ENCODE measurements around the gene CDH5. TPM values are rescaled to one million over a fixed set of nuclear protein-coding genes. Genes with fewer than 3 reads are reported as not detected.

The CDH5 gene
- total and polyA plus RNA-seq, 2 of the 13 experiments (the other 11 are each of a cell fraction or from before 2014, with no cell fraction given): 0.71 to 1.1 TPM

DNA sequence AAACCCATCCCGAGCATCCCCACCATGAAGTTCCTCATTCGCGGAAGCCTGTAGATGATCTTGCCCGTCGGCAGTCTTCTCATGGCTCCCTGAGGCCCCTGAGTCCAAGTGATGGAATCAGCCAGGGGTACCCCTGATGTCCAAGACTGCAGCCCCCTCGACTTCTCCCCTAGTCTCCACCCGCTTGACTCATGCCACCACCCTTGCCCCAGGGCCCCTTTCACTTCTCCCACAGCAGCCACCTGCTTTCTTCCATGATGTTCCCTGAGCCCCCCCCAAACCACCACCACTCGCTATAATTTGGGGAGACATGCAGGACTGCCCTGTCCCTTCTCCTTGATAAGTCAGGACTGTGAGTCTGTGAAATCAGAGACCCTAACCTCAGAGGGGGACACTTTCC lies 72.0 kb downstream of the CDH5 start:
- H3K9ac ChIP-seq (ENCODE audit: insufficient read depth, low read depth, low read length): no peak overlapping the region
- peaks cover 0 to 3% of the 10 kb centered on the region in 2 experiments; a peak in 2 of 5 replicates for H3K27me3 ChIP-seq (ENCODE audit: control insufficient read depth in 1 of 2, insufficient read depth in 2 of 2, low read length in 2 of 2)
- no peak for TF ChIP-seq E2F2 (CRISPR knock-in tag; IDR thresholded peaks at IDR 0.05; ENCODE audit: borderline replicate concordance)
- TF ChIP-seq ZSCAN20 (CRISPR knock-in tag; IDR thresholded peaks at IDR 0.05; ENCODE audit: borderline replicate concordance): no peak
- TF ChIP-seq NAIF1 (CRISPR knock-in tag; IDR thresholded peaks at IDR 0.05; ENCODE audit: borderline replicate concordance): no peak
- TF ChIP-seq CAMTA2 (CRISPR knock-in tag; IDR thresholded peaks at IDR 0.05; ENCODE audit: borderline replicate concordance): no peak
- TF ChIP-seq KLF9 (CRISPR knock-in tag; IDR thresholded peaks at IDR 0.05; ENCODE audit: low read depth): no peak
- TF ChIP-seq, protein P1, sequence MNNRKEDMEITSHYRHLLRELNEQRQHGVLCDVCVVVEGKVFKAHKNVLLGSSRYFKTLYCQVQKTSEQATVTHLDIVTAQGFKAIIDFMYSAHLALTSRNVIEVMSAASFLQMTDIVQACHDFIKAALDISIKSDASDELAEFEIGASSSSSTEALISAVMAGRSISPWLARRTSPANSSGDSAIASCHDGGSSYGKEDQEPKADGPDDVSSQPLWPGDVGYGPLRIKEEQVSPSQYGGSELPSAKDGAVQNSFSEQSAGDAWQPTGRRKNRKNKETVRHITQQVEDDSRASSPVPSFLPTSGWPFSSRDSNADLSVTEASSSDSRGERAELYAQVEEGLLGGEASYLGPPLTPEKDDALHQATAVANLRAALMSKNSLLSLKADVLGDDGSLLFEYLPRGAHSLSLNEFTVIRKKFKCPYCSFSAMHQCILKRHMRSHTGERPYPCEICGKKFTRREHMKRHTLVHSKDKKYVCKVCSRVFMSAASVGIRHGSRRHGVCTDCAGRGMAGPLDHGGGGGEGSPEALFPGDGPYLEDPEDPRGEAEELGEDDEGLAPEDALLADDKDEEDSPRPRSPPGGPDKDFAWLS (CRISPR knock-in tag; IDR thresholded peaks at IDR 0.05; ENCODE audit: borderline replicate concordance): no peak
- no peak for TF ChIP-seq ZBTB39 (CRISPR knock-in tag; IDR thresholded peaks at IDR 0.05)
- no peak for TF ChIP-seq TGIF2 (CRISPR knock-in tag; IDR thresholded peaks at IDR 0.05)
- TF ChIP-seq ZSCAN25 (CRISPR knock-in tag; IDR thresholded peaks at IDR 0.05): no peak
- no peak for TF ChIP-seq TFAP4 (IDR thresholded peaks at IDR 0.05; ENCODE audit: borderline replicate concordance, low read depth)
- no peak for TF ChIP-seq ZNF790 (CRISPR knock-in tag; IDR thresholded peaks at IDR 0.05; ENCODE audit: borderline replicate concordance)
- no TSS peak for BruUV-seq (replicated peaks)
- DNase-seq (ENCODE audit: low spot score): no peak
- no peak overlapping the region for H3K27ac ChIP-seq (ENCODE audit: extremely low read length, insufficient read depth, low read length)
- ATAC-seq: no peak
- H3K79me2 ChIP-seq (ENCODE audit: insufficient read depth, low read length): no peaks in the 10 kb centered on the region
- intact Hi-C loops (cut with micrococcal nuclease; ENCODE audit: unreplicated experiment) (no loop called here), in situ Hi-C loops (cut with HindIII; ENCODE audit: extremely low pct_ligation_motif_present, low pct_unique_long_range_greater_than_20kb) (no loop called here)
- WGBS (ENCODE audit: low lambda C conversion rate): 66% methylated on average over 8 of the region's 8 CpGs
- H4K20me1 ChIP-seq (ENCODE audit: insufficient read depth, low read length): no peaks in the 10 kb centered on the region
- ChIA-PET CTCF (ENCODE audit: low intra/inter-chr PET ratio, low total read pairs) (no interaction called here), POLR2A (no interaction called here)
- H3K36me3 ChIP-seq (replicated peaks in 1 of 2; ENCODE audit: control insufficient read depth in 1 of 2, insufficient read depth in 2 of 2, low read length in 2 of 2): no peaks in the 10 kb centered on the region
- H2AFZ ChIP-seq (ENCODE audit: low read length): no peak overlapping the region
- no peaks in the 10 kb centered on the region for H3K9me3 ChIP-seq (ENCODE audit: low read length)
- peaks cover 33% of the 10 kb centered on the region for H3K4me1 ChIP-seq (ENCODE audit: insufficient read depth, low read length)
- FAIRE-seq: no peak
- no peak overlapping the region for H3K4me2 ChIP-seq (ENCODE audit: low read depth, low read length)
- H3K4me3 ChIP-seq (replicated peaks in 1 of 3; ENCODE audit: insufficient read depth in 1 of 3, low read depth in 2 of 3, low read length in 3 of 3): no peak overlapping the region

Measured in HepG2 (cell line).